ENCODE results near the gene TMEFF1.

GRCh38 chr9:100521282-100521681 lies 48.3 kb downstream of the TMEFF1 start:
- TF ChIP-seq TP53 (CRISPR knock-in tag; IDR thresholded peaks at IDR 0.05) (no peak), RCOR1 (IDR thresholded peaks at IDR 0.05; ENCODE audit: low read depth, low read length) (no peak), ZSCAN20 (CRISPR knock-in tag; IDR thresholded peaks at IDR 0.05) (no peak), POLR2AphosphoS2 (conservative IDR thresholded peaks at IDR 0.05; ENCODE audit: low read length) (no peak), CTCF (IDR thresholded peaks at IDR 0.05) (no peak)
